Panc1 (cell line): ENCODE measurements around the gene ERICH3. TPM values are rescaled to one million over a fixed set of nuclear protein-coding genes. Genes with fewer than 3 reads are reported as not detected.

ENCODE experiments used
- ATAC-seq: fragments of 200-7000 bp; cut with Tn5 transposase; 2 replicates; pipeline ENCODE4 v1.9.1; 2020; ENCODE audit warnings: mild to moderate bottlenecking, moderate library complexity
- BruUV-seq: library from RNA; stranded (reverse); fragments of 400-500 nt; replicated peaks from 2 replicates; lab custom pipeline; 2021; lab: Mats Ljungman, UMichigan
- CTCF ChIA-PET: fragments of 300-600 bp; sonication (Branson Sonifier 250); formaldehyde crosslinking; loops from one replicate; lab custom pipeline; 2022; ENCODE audit warnings: antibody characterized with exemption; lab: Charles Lee
- POLR2A ChIA-PET: fragments of 300-600 bp; sonication (Branson Sonifier 250); formaldehyde crosslinking; loops from one replicate; lab custom pipeline; 2022; ENCODE audit warnings: antibody characterized with exemption; lab: Charles Lee
- DNase-seq: peaks from one replicate; pipeline ENCODE4 v3.0.0-alpha.2; 2010; ENCODE audit warnings: low read depth, low spot score
- H3K27ac ChIP-seq: 2 replicates; pipeline ENCODE4 v1.5.1; 2011; ENCODE audit warnings: mild to moderate bottlenecking, low read length, inconsistent platforms
- H3K27me3 ChIP-seq: fragments of 200-500 bp; sonication (Bioruptor generic); 2 replicates; pipeline ENCODE4 v1.6.0; 2014; ENCODE audit warnings: low read length, inconsistent platforms; ENCODE audit not compliant: control insufficient read depth, insufficient read depth
- H3K36me3 ChIP-seq: fragments of 200-500 bp; sonication (Bioruptor generic); 2 replicates; pipeline ENCODE4 v1.5.1; 2014; ENCODE audit warnings: inconsistent platforms, mild to moderate bottlenecking, low read length, moderate library complexity; ENCODE audit not compliant: control insufficient read depth, insufficient read depth
- H3K4me1 ChIP-seq: 2 replicates; pipeline ENCODE4 v1.5.1; 2011; ENCODE audit warnings: inconsistent platforms, mild to moderate bottlenecking, low read length, moderate library complexity; ENCODE audit not compliant: control insufficient read depth, insufficient read depth
- H3K4me3 ChIP-seq, 2 experiments: 2 replicates each; pipeline ENCODE4 v1.5.1; 2011 to 2012; ENCODE audit warnings: low read depth in 2 of 2, low read length in 2 of 2, mild to moderate bottlenecking in 2 of 2, inconsistent platforms in 1 of 2, moderate library complexity in 1 of 2
- H3K9me3 ChIP-seq: fragments of 200-500 bp; sonication (Bioruptor generic); 2 replicates; pipeline ENCODE4 v1.5.1; 2014; ENCODE audit warnings: low read depth, mild to moderate bottlenecking, inconsistent platforms, low read length, moderate library complexity; ENCODE audit not compliant: control insufficient read depth, insufficient read depth
- CTCF ChIP-seq: fragments of 450-650 bp; IDR thresholded peaks from 2 replicates; pipeline ENCODE4 v1.5.1; 2017; ENCODE audit warnings: mild to moderate bottlenecking
- POLR2AphosphoS5 ChIP-seq: IDR thresholded peaks from 2 replicates; pipeline ENCODE4 v1.6.1; 2012; ENCODE audit warnings: mild to moderate bottlenecking, low read depth, low read length, moderate library complexity
- REST ChIP-seq, 2 experiments: IDR thresholded peaks; 2 replicates each; pipeline ENCODE4 v1.6.1; 2011 to 2012; ENCODE audit warnings: low read depth in 2 of 2, control low read depth in 1 of 2, low read length in 1 of 2, mild to moderate bottlenecking in 1 of 2, moderate library complexity in 1 of 2; ENCODE audit not compliant: insufficient read depth in 1 of 2
- SIN3A ChIP-seq: IDR thresholded peaks from 2 replicates; pipeline ENCODE4 v1.6.1; 2012; ENCODE audit warnings: low read depth, mild to moderate bottlenecking, low read length, moderate library complexity, borderline replicate concordance; ENCODE audit not compliant: insufficient read depth
- TCF7L2 ChIP-seq: IDR thresholded peaks from 2 replicates; pipeline ENCODE4 v1.6.1; 2011; ENCODE audit warnings: mild to moderate bottlenecking, low read depth, low read length, inconsistent platforms
- in situ Hi-C: cut with HindIII; loops from 2 replicates; pipeline ENCODE4 v1.10.0; 2016; ENCODE audit warnings: low sequenced_read_pairs, low pct_unique_long_range_greater_than_20kb
- intact Hi-C: fragments of 100-400 bp; cut with micrococcal nuclease; formaldehyde crosslinking; loops from one replicate; pipeline ENCODE4 v1.10.0; 2022; ENCODE audit not compliant: unreplicated experiment
- total RNA-seq: library from RNA; stranded (reverse); gene quantifications from one replicate; pipeline ENCODE4 v1.2.1, GENCODE V29; 2021; ENCODE audit not compliant: unreplicated experiment

The ERICH3 gene
- total RNA-seq, 1 experiment from 2014 or later, result not detected

GRCh38 chr1:74611887-74612286 lies 61.7 kb downstream of the ERICH3 start:
- BruUV-seq, result no TSS peak
- TF ChIP-seq SIN3A, result no peak
- Histone ChIP-seq H3K27ac (no peak overlapping the region), H3K27me3 (no peaks in the 10 kb centered on the region), H3K4me1 (no peaks in the 10 kb centered on the region), H3K36me3 (no peaks in the 10 kb centered on the region), H3K9me3 (no peaks in the 10 kb centered on the region), H3K4me3 (no peak overlapping the region)
- DNase-seq (no peak), ATAC-seq (no peak)
- in situ Hi-C loops (no loop called here), intact Hi-C loops (no loop called here)
- CTCF ChIA-PET, result no interaction called here
- POLR2A ChIA-PET, result no interaction called here

GRCh38 chr1:74610961-74611360 lies 62.6 kb downstream of the ERICH3 start:
- Histone ChIP-seq H3K9me3 (no peaks in the 10 kb centered on the region), H3K27ac (no peak overlapping the region), H3K4me3 (no peak overlapping the region), H3K4me1 (no peaks in the 10 kb centered on the region), H3K27me3 (no peaks in the 10 kb centered on the region), H3K36me3 (no peaks in the 10 kb centered on the region)
- in situ Hi-C loops (no loop called here), intact Hi-C loops (no loop called here)
- no peak for TF ChIP-seq TCF7L2
- TF ChIP-seq SIN3A, result no peak
- no peak for TF ChIP-seq CTCF
- TF ChIP-seq POLR2AphosphoS5, result no peak
- TF ChIP-seq REST (IDR thresholded peaks at IDR 0.05; ENCODE audit: insufficient read depth in 1 of 2, low read depth in 2 of 2, low read length in 1 of 2), result no peak
- CTCF ChIA-PET, result no interaction called here
- BruUV-seq, result no TSS peak
- DNase-seq, result no peak
- ATAC-seq, result no peak
- POLR2A ChIA-PET, result no interaction called here

GRCh38 chr1:74609810-74610371 lies 63.7 kb downstream of the ERICH3 start:
- intact Hi-C loops, result no loop called here
- Histone ChIP-seq H3K27me3 (no peaks in the 10 kb centered on the region), H3K9me3 (no peaks in the 10 kb centered on the region), H3K36me3 (no peaks in the 10 kb centered on the region), H3K4me1 (no peaks in the 10 kb centered on the region), H3K4me3 (no peak overlapping the region), H3K27ac (no peak overlapping the region)
- BruUV-seq, result no TSS peak
- no peak for TF ChIP-seq SIN3A
- no peak for TF ChIP-seq POLR2AphosphoS5
- TF ChIP-seq CTCF, result no peak
- no peak for TF ChIP-seq TCF7L2
- no peak for TF ChIP-seq REST (IDR thresholded peaks at IDR 0.05; ENCODE audit: insufficient read depth in 1 of 2, low read depth in 2 of 2, low read length in 1 of 2)
- in situ Hi-C loops, result no loop called here
- ChIA-PET POLR2A (no interaction called here), CTCF (no interaction called here)
- no peak for DNase-seq
- ATAC-seq, result no peak
